Muscle of leg (tissue), 11 donors: Measurements from ENCODE around the gene NYAP1. TPM values are rescaled to one million over a fixed set of nuclear protein-coding genes. Genes with fewer than 3 reads are reported as not detected.
"Not testable (repeated sequence)": the region's sequence is repeated elsewhere in the genome, so short reads cannot be mapped to it uniquely, and the experiment has no call there.

ENCODE experiments used
- DNase-seq: peaks from one replicate; pipeline ENCODE4 v3.0.0; 2013
- H3K27ac ChIP-seq: one replicate; pipeline ENCODE4 v1.5.1; 2013; ENCODE audit warnings: mild to moderate bottlenecking, low read length, control low read depth
- H3K27me3 ChIP-seq: one replicate; pipeline ENCODE4 v1.6.1; 2013; ENCODE audit warnings: low read length; ENCODE audit not compliant: control insufficient read depth, insufficient read depth
- H3K36me3 ChIP-seq: one replicate; pipeline ENCODE4 v1.6.1; 2013; ENCODE audit warnings: low read length; ENCODE audit not compliant: control insufficient read depth, insufficient read depth
- H3K4me1 ChIP-seq: one replicate; pipeline ENCODE4 v1.6.1; 2013; ENCODE audit warnings: low read length; ENCODE audit not compliant: control insufficient read depth, insufficient read depth
- H3K4me3 ChIP-seq: one replicate; pipeline ENCODE4 v1.5.1; 2013; ENCODE audit warnings: low read length, control low read depth
- H3K9me3 ChIP-seq: replicated peaks from 2 replicates; pipeline ENCODE4 v1.6.1; 2013; ENCODE audit warnings: low read depth, low read length; ENCODE audit not compliant: control insufficient read depth
- WGBS: methylation state at CpG from one replicate; pipeline ENCODE4 v1.1.5; 2013; ENCODE audit warnings: missing lambda C conversion rate; ENCODE audit not compliant: insufficient coverage; 5-methylcytosine and 5-hydroxymethylcytosine counted together
- polyA plus RNA-seq, 8 donors: library from polyadenylated mRNA; unstranded; fragments of 120-200 nt; gene quantifications; one replicate each; pipeline versions ENCODE4 v1.2.1 to v1.2.3, GENCODE V29; 2013; ENCODE audit warnings: inconsistent platforms in 1 of 8, low replicate concordance in 1 of 8; ENCODE audit not compliant: insufficient read length in 8 of 8, insufficient read depth in 1 of 8
- total RNA-seq: library from RNA; stranded (reverse); fragments of 120-200 nt; gene quantifications from one replicate; pipeline ENCODE4 v1.2.4, GENCODE V29; 2013

NYAP1 gene
- total and polyA plus RNA-seq, 9 donors: 1.5 to 2.9 (median 2.5) TPM

- WGBS: 91% methylated on average over 9 of the region's 9 CpGs
- Histone ChIP-seq H3K27me3 (no peaks in the 10 kb centered on the region), H3K27ac (peak overlapping the region; percentile 79), H3K4me3 (no peak overlapping the region), H3K36me3 (no peaks in the 10 kb centered on the region), H3K9me3 (no peaks in the 10 kb centered on the region), H3K4me1 (peaks cover 15% of the 10 kb centered on the region)
- DNase-seq: no peak
These were observed 40.5 kb upstream of the NYAP1 start for GRCh38 chr7:100443096-100443840.

GRCh38 chr7:100444311-100445278, 39.1 kb upstream of the NYAP1 start:
- Histone ChIP-seq H3K27me3 (no peaks in the 10 kb centered on the region), H3K9me3 (no peaks in the 10 kb centered on the region), H3K27ac (peak overlapping the region; percentile 79), H3K4me1 (peaks cover 15% of the 10 kb centered on the region), H3K36me3 (no peaks in the 10 kb centered on the region), H3K4me3 (no peak overlapping the region)
- DNase-seq: peak; percentile 71
- WGBS: 18% methylated on average over 12 of the region's 14 CpGs

GRCh38 chr7:100446040-100446439, 37.7 kb upstream of the NYAP1 start:
- Histone ChIP-seq H3K36me3 (no peaks in the 10 kb centered on the region), H3K27me3 (no peaks in the 10 kb centered on the region), H3K27ac (peak overlapping the region; percentile 13), H3K9me3 (no peaks in the 10 kb centered on the region), H3K4me3 (no peak overlapping the region), H3K4me1 (peaks cover 28% of the 10 kb centered on the region)
- WGBS: 29% methylated on average over 1 of the region's 2 CpGs
- no peak for DNase-seq

GRCh38 chr7:100447363-100447762, 36.4 kb upstream of the NYAP1 start:
- H3K27me3 ChIP-seq, H3K36me3 ChIP-seq, H3K4me3 ChIP-seq, H3K27ac ChIP-seq, H3K9me3 ChIP-seq, DNase-seq: not testable (repeated sequence)
- WGBS: 100% methylated on average over 2 of the region's 8 CpGs
- peaks cover 28% of the 10 kb centered on the region for H3K4me1 ChIP-seq

GRCh38 chr7:100449190-100449795, 34.4 kb upstream of the NYAP1 start:
- H3K9me3 ChIP-seq: no peaks in the 10 kb centered on the region
- peaks cover 21% of the 10 kb centered on the region for H3K4me1 ChIP-seq
- DNase-seq: no peak
- H3K27ac ChIP-seq: no peak overlapping the region
- no peaks in the 10 kb centered on the region for H3K27me3 ChIP-seq
- WGBS: 90% methylated on average over 2 of the region's 13 CpGs
- H3K36me3 ChIP-seq: no peaks in the 10 kb centered on the region
- H3K4me3 ChIP-seq: no peak overlapping the region

DNA sequence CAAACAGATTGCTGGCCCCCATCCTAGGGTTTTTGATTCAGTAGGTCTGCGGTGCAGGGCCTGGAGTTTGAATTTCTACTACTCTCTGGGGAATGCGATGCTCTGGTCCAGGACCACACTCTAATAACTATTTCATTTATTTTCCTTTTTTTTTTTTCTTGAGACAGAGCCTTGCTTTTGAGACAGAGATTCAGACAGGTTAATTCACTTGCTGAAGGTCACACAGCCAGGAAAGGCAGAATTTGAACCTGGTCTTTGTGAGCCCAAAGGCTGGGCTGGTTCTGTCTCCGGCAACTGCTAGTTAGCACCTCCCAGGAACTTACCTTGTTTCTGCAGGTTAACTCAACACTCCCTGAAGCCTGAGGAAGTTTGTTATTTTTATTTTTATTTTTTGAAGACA, 31.2 kb upstream of the NYAP1 start:
- Histone ChIP-seq H3K9me3 (no peaks in the 10 kb centered on the region), H3K4me1 (peaks cover 33% of the 10 kb centered on the region), H3K36me3 (peaks cover 3% of the 10 kb centered on the region), H3K27ac (no peak overlapping the region), H3K27me3 (no peaks in the 10 kb centered on the region), H3K4me3 (no peak overlapping the region)
- 60% methylated on average over 1 of the region's 3 CpGs for WGBS
- no peak for DNase-seq

DNA sequence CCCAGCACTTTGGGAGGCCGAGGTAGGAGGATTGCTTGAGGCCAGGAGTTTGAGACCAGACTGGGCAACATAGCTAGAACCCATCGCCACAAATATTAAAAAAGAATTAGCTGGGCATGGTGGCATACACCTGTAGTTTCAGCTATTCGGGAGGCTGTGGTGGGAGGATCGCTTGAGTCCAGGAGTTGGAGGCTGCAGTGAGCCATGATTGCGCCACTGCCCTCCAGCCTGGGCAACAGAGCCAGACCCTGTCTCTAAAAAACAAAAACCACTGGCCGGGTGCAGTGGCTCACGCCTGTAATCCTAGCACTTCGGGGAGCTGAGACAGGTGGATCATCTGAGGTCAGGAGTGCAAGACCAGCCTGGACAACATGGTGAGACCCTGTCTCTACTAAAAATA, 29.9 kb upstream of the NYAP1 start:
- H3K27ac ChIP-seq, DNase-seq, H3K4me3 ChIP-seq, H3K36me3 ChIP-seq, H3K27me3 ChIP-seq, H3K9me3 ChIP-seq: not testable (repeated sequence)
- peaks cover 33% of the 10 kb centered on the region for H3K4me1 ChIP-seq
- WGBS: 98% methylated on average over 6 of the region's 8 CpGs

DNA sequence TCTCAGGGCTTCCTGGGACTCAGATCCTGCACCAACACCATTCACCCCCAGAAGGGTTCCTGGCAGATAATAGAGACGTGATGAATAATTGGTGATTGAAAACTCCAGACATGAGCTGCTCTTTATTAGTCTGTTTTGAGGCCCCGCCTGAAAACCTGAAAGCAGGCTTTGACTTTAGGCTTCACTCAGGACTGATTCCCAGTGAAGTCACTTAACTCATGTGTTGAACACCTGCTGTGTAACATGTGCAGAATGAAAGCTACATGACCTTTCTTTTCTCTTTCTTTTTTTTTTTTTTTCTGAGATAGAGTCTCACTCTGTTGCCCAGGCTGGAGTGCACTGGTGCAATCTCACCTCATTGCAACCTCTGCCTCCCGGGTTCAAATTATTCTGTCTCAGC, 28.5 kb upstream of the NYAP1 start:
- no peak overlapping the region for H3K4me3 ChIP-seq
- H3K36me3 ChIP-seq: peaks cover 8% of the 10 kb centered on the region
- H3K27ac ChIP-seq: no peak overlapping the region
- H3K9me3 ChIP-seq: no peaks in the 10 kb centered on the region
- H3K27me3 ChIP-seq: no peaks in the 10 kb centered on the region
- no peak for DNase-seq
- H3K4me1 ChIP-seq: peaks cover 28% of the 10 kb centered on the region
- 80% methylated on average over 1 of the region's 3 CpGs for WGBS

GRCh38 chr7:100456562-100456961, 27.2 kb upstream of the NYAP1 start:
- H3K27me3 ChIP-seq: no peaks in the 10 kb centered on the region

DNA sequence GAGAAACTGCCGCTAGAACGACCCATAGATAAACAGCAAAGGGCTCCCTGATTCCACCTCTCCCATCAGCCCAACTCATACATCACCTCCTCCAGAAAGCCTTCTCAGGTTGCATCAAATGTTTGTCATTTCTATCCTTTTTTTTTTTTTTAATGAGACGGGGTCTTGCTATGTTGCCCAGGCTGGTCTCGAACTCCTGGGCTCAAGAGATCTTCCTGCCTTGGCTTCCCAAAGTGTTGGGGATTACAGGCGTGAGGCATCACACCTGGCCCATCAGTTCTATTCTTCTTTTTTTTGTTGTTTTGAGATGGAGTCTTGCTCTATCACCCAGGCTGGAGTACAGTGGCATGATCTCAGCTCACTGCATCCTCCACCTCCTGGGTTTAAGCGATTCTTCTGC, 26.7 kb upstream of the NYAP1 start:
- H3K4me1 ChIP-seq: peaks cover 20% of the 10 kb centered on the region
- no peak overlapping the region for H3K27ac ChIP-seq
- H3K4me3 ChIP-seq: no peak overlapping the region
- peaks cover 20% of the 10 kb centered on the region for H3K36me3 ChIP-seq
- no peaks in the 10 kb centered on the region for H3K9me3 ChIP-seq
- no peak for DNase-seq
- WGBS: no CpG with 5 or more reads among the region's 6 CpGs
- no peaks in the 10 kb centered on the region for H3K27me3 ChIP-seq

More at GRCh38 chr7:100456562-100456961, 27.2 kb upstream of the NYAP1 start:
- Histone ChIP-seq H3K4me1 (peaks cover 20% of the 10 kb centered on the region), H3K4me3 (no peak overlapping the region), H3K36me3 (peaks cover 20% of the 10 kb centered on the region), H3K27ac (no peak overlapping the region), H3K9me3 (no peaks in the 10 kb centered on the region)
- no peak for DNase-seq
- no CpG with 5 or more reads among the region's 14 CpGs for WGBS
